Hematopoietic multipotent progenitor cell treated with erythropoietin and hydrocortisone succinate and interleukin-3 and kit ligand, for 17 days (in vitro differentiated cells): ENCODE results near the gene GLIS2.
"Not testable (repeated sequence)": the region's sequence is repeated elsewhere in the genome, so short reads cannot be mapped to it uniquely, and the experiment has no call there.

Experiments
- DNase-seq: peaks from one replicate; pipeline ENCODE4 v3.0.0-alpha.2; 2015; ENCODE audit warnings: low spot score

GLIS2 gene

GRCh38 chr16:4336701-4337539 lies 21.1 kb downstream of the GLIS2 start:
- DNase-seq = no peak

- DNase-seq = no peak
These were observed 21.7 kb downstream of the GLIS2 start for GRCh38 chr16:4337540-4338088.

DNA sequence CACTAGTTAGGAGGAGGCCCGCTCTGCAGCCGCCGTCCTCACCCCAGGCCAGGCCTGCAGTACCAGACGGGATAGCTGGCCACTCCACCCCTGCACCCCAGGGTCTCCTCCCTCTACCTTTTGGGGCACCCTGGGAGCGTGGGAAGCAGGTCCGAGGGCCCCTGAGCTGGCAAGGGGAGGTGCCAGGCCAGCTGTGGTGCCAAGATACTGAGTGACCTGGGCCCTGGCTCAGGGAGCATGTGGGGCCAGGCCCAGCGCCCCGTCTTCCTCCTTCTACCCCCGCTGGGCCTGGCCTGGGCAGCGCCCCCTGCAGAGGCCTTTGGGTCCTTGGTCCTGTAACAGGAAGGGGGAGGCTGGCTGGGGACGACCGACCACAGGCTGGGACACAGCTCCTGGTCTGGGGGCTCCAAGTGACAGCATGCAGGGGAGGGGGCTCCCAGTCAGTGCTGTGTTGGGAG lies 22.3 kb downstream of the GLIS2 start:
- no peak for DNase-seq

- no peak for DNase-seq
These were observed 22.9 kb downstream of the GLIS2 start for GRCh38 chr16:4338712-4339299.

GRCh38 chr16:4339455-4339854 lies 23.6 kb downstream of the GLIS2 start:
- no peak for DNase-seq

GRCh38 chr16:4339909-4340308 lies 24.0 kb downstream of the GLIS2 start:
- no peak for DNase-seq

DNA sequence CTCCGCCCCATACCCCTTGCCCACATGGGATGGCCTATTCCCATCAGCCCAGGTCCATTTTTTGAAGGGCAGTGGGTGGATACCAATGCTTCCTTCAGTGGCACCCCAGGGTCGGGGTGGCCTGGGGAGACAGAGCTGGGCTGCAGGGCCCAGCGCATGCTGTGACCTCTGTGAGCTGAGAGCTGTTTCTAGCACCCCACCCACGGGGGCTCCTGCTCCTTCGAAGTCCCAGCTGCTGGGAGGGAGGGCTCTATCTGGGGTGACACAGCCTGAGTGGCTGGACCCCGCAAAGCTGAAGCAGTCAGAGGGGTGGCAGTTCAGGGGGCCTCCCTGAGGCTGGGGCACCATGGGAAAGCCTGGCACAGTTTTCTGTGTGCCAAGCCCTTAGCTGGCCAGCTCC lies 24.6 kb downstream of the GLIS2 start:
- no peak for DNase-seq

- DNase-seq = no peak
These were observed 25.4 kb downstream of the GLIS2 start for GRCh38 chr16:4341250-4341649.

GRCh38 chr16:4342866-4343744 lies 27.2 kb downstream of the GLIS2 start:
- DNase-seq = no peak

DNA sequence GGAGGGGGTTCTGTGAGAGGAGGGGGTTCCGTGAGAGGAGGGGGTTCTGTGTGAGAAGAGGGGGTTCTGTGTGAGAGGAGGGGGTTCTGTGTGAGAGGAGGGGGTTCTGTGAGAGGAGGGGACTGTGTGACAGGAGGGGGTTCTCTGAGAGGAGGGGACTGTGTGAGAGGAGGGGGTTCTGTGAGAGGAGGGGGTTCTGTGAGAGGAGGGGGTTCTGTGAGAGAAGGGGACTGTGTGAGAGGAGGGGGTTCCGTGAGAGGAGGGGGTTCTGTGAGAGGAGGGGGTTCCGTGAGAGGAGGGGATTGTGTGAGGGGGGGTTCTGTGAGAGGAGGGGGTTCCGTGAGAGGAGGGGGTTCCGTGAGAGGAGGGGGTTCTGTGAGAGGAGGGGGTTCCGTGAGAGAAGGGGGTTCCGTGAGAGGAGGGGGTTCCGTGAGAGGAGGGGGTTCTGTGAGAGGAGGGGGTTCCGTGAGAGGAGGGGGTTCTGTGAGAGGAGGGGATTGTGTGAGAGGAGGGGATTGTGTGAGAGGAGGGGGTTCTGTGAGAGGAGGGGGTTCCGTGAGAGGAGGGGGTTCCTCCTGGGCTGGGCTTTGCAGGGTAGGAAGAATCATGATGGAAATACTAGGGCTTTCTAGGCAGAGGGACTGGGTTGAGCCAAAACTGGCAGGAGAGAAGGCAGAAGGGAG lies 28.6 kb downstream of the GLIS2 start:
- DNase-seq = not testable (repeated sequence)

- DNase-seq = no peak
These were observed 29.3 kb downstream of the GLIS2 start for GRCh38 chr16:4344983-4345835.

GRCh38 chr16:4345836-4346781 lies 30.2 kb downstream of the GLIS2 start:
- no peak for DNase-seq

GRCh38 chr16:4347010-4347409 lies 31.1 kb downstream of the GLIS2 start:
- no peak for DNase-seq

GRCh38 chr16:4347765-4348509 lies 32.1 kb downstream of the GLIS2 start:
- no peak for DNase-seq

DNA sequence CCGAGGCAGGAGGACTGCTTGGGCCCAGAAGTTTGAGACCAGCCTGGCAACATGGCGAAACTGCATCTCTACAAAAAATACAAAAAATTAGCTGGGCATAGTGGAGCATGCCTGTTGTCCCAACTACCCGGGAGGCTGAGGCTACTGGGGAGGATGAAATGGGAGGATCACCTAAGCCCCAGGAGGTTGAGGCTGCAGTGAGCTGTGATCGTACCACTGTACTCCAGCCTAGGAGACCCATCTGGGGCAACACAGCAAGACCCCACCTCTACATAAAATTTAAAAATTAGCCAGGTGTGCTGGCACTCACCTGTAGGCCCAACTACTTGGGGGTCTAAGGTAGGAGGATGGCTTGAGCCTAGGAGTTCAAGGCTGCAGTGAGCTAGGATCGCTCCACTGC lies 33.5 kb downstream of the GLIS2 start:
- DNase-seq = no peak

DNA sequence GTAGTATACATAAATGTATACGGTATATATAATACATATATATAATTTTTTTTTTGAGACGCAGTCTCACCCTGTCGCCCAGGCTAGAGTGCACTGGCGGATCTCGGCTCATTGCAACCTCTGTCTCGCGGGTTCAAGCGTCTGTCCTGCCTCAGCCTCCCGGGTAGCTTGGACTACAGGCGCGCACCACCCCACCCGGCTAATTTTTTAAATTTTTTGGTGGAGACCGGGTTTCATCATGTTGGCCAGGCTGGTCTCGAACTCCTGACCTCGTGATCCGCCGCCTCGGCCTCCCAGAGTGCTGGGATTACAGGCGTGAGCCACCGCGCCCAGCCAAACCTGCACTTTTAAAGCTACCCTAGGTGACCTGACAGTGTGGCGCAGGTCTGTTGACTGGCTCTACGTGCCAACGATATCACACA lies 34.5 kb downstream of the GLIS2 start:
- no peak for DNase-seq

GRCh38 chr16:4350787-4351659 lies 35.2 kb downstream of the GLIS2 start, which contains the start of gene PAM16:
Gene PAM16 (minus strand): TSS chr16:4351321. CDS start chr16:4351234, 87 bp downstream.
- peak; percentile 91 for DNase-seq

- DNase-seq = no peak
These were observed 36.0 kb downstream of the GLIS2 start for GRCh38 chr16:4351880-4352279.
